Activated B cell treated with CpG ODN at 0.5 μM for 24 hours (primary cell): ENCODE results near the gene TPH1. TPM values are rescaled to one million over a fixed set of nuclear protein-coding genes. Genes with fewer than 3 reads are reported as not detected.

Experiments used
- ATAC-seq: fragments of 200-7000 bp; cut with Tn5 transposase; one replicate; pipeline ENCODE4 v1.10.0; 2021; ENCODE audit warnings: low read depth, mild to moderate bottlenecking, moderate library complexity
- CTCF ChIA-PET: fragments of 350-600 bp; sonication (Branson Sonifier 250); formaldehyde crosslinking; loops from one replicate; lab custom pipeline; 2021; ENCODE audit warnings: antibody characterized with exemption; lab: Charles Lee
- POLR2A ChIA-PET: fragments of 350-600 bp; sonication (Branson Sonifier 250); formaldehyde crosslinking; loops from one replicate; lab custom pipeline; 2021; ENCODE audit warnings: antibody characterized with exemption; lab: Charles Lee
- DNase-seq: peaks from one replicate; pipeline ENCODE4 v3.0.0; 2022
- H3K27ac Mint-ChIP-seq: one replicate; pipeline ENCODE4 v1.8.0; 2020; ENCODE audit warnings: mixed read lengths
- H3K27me3 Mint-ChIP-seq: one replicate; pipeline ENCODE4 v1.8.0; 2021; ENCODE audit warnings: mixed read lengths
- H3K36me3 Mint-ChIP-seq: one replicate; pipeline ENCODE4 v1.8.0; 2021; ENCODE audit warnings: low read depth, mixed read lengths
- H3K4me1 Mint-ChIP-seq: one replicate; pipeline ENCODE4 v1.8.0; 2021; ENCODE audit warnings: mixed read lengths
- H3K4me3 Mint-ChIP-seq: one replicate; pipeline ENCODE4 v1.8.0; 2020; ENCODE audit warnings: mild to moderate bottlenecking, mixed read lengths
- H3K9me3 Mint-ChIP-seq: one replicate; pipeline ENCODE4 v1.8.0; 2020; ENCODE audit warnings: mixed read lengths
- CTCF ChIP-seq: fragments of 200-600 bp; IDR thresholded peaks from one replicate; pipeline ENCODE4 v1.8.0; 2022; ENCODE audit warnings: antibody characterized with exemption, mild to moderate bottlenecking
- intact Hi-C: fragments of 100-400 bp; cut with micrococcal nuclease; formaldehyde crosslinking; loops from one replicate; pipeline ENCODE4 v1.15.1; 2024
- total RNA-seq: library from RNA; stranded (reverse); gene quantifications from 2 replicates; pipeline ENCODE4 v1.2.3, GENCODE V29; 2022

Gene TPH1
- total RNA-seq, 1 donor from 2014 or later = 1.4 TPM

GRCh38 chr11:18081551-18081950 lies 35.5 kb upstream of the TPH1 start:
- Mint-ChIP-seq H3K9me3 (no peaks in the 10 kb centered on the region), H3K4me3 (no peak overlapping the region), H3K27me3 (no peaks in the 10 kb centered on the region), H3K4me1 (no peaks in the 10 kb centered on the region), H3K36me3 (peaks cover 64% of the 10 kb centered on the region), H3K27ac (no peak overlapping the region)
- TF ChIP-seq CTCF = no peak
- ChIA-PET POLR2A (no interaction called here), CTCF (no interaction called here)
- ATAC-seq (no peak), DNase-seq (no peak)
- intact Hi-C loops = no loop called here

- Mint-ChIP-seq H3K27ac (no peak overlapping the region), H3K36me3 (peaks cover 58% of the 10 kb centered on the region), H3K9me3 (no peaks in the 10 kb centered on the region), H3K4me1 (no peaks in the 10 kb centered on the region), H3K4me3 (no peak overlapping the region), H3K27me3 (no peaks in the 10 kb centered on the region)
- intact Hi-C loops = no loop called here
- ChIA-PET POLR2A (no interaction called here), CTCF (no interaction called here)
- no peak for DNase-seq
- no peak for ATAC-seq
- no peak for TF ChIP-seq CTCF
Observed at GRCh38 chr11:18080451-18080850, 34.4 kb upstream of the TPH1 start.

GRCh38 chr11:18078909-18079308 lies 32.8 kb upstream of the TPH1 start:
- CTCF ChIA-PET = no interaction called here
- Mint-ChIP-seq H3K27me3 (no peaks in the 10 kb centered on the region), H3K36me3 (peaks cover 45% of the 10 kb centered on the region), H3K4me3 (no peak overlapping the region), H3K4me1 (no peaks in the 10 kb centered on the region), H3K27ac (no peak overlapping the region), H3K9me3 (no peaks in the 10 kb centered on the region)
- intact Hi-C loops = no loop called here
- TF ChIP-seq CTCF = no peak
- POLR2A ChIA-PET = interaction anchor here (0.6 kb wide), 1 partner anchor 1313 kb away, joined by 3 read pairs; no protein-coding TSS in a partner anchor
- no peak for DNase-seq
- ATAC-seq = no peak

GRCh38 chr11:18075444-18075843 lies 29.4 kb upstream of the TPH1 start:
- ChIA-PET POLR2A (no interaction called here), CTCF (no interaction called here)
- no peak for ATAC-seq
- intact Hi-C loops = no loop called here
- no peaks in the 10 kb centered on the region for H3K4me1 Mint-ChIP-seq
- H3K27ac Mint-ChIP-seq = no peak overlapping the region
- H3K9me3 Mint-ChIP-seq = no peaks in the 10 kb centered on the region
- no peak for DNase-seq
- H3K36me3 Mint-ChIP-seq = peaks cover 20% of the 10 kb centered on the region
- no peaks in the 10 kb centered on the region for H3K27me3 Mint-ChIP-seq
- no peak for TF ChIP-seq CTCF
- no peak overlapping the region for H3K4me3 Mint-ChIP-seq

- Mint-ChIP-seq H3K27ac (no peak overlapping the region), H3K4me3 (no peak overlapping the region), H3K4me1 (no peaks in the 10 kb centered on the region), H3K27me3 (no peaks in the 10 kb centered on the region), H3K36me3 (peaks cover 4% of the 10 kb centered on the region), H3K9me3 (no peaks in the 10 kb centered on the region)
- ATAC-seq (no peak), DNase-seq (no peak)
- ChIA-PET POLR2A (no interaction called here), CTCF (interaction anchor here (1.1 kb wide), 1 partner anchor 44 kb away, joined by 4 read pairs; no protein-coding TSS in a partner anchor)
- intact Hi-C loops = no loop called here
- no peak for TF ChIP-seq CTCF
Observed at GRCh38 chr11:18071098-18071705, 25.1 kb upstream of the TPH1 start.
